Astrocyte (in vitro differentiated cells and primary cell): ENCODE data around the gene BLVRA. TPM values are rescaled to one million over a fixed set of nuclear protein-coding genes. Genes with fewer than 3 reads are reported as not detected.
A peak's percentile ranks its signal among the peaks of the same experiment; 100 is the strongest.

Source experiments
- DNase-seq: peaks from one replicate; pipeline ENCODE4 v3.0.0-alpha.2; 2010; ENCODE audit warnings: low read depth
- FAIRE-seq: peaks from 2 replicates; lab custom pipeline; 2011; peaks lifted over from hg19 to GRCh38; lab: Jason Lieb, UNC
- H2AFZ ChIP-seq: 2 replicates; pipeline ENCODE4 v1.6.0; 2012; ENCODE audit warnings: low read depth, low read length, inconsistent platforms
- H3K27ac ChIP-seq: 2 replicates; pipeline ENCODE4 v1.5.1; 2011; ENCODE audit warnings: low read depth, low read length, inconsistent platforms
- H3K27me3 ChIP-seq: 2 replicates; pipeline ENCODE4 v1.6.0; 2011; ENCODE audit warnings: low read length, inconsistent platforms; ENCODE audit not compliant: insufficient read depth
- H3K36me3 ChIP-seq: 2 replicates; pipeline ENCODE4 v1.5.1; 2011; ENCODE audit warnings: low read length, inconsistent platforms; ENCODE audit not compliant: insufficient read depth
- H3K4me1 ChIP-seq: 2 replicates; pipeline ENCODE4 v1.5.1; 2011; ENCODE audit warnings: low read length, inconsistent platforms; ENCODE audit not compliant: insufficient read depth
- H3K4me2 ChIP-seq: 2 replicates; pipeline ENCODE4 v1.6.0; 2012; ENCODE audit warnings: low read length, inconsistent platforms
- H3K4me3 ChIP-seq: 2 replicates; pipeline ENCODE4 v1.5.1; 2011; ENCODE audit warnings: low read depth, mild to moderate bottlenecking, low read length, inconsistent platforms; ENCODE audit not compliant: insufficient read depth
- H3K79me2 ChIP-seq: 2 replicates; pipeline ENCODE4 v1.6.0; 2012; ENCODE audit warnings: mild to moderate bottlenecking, low read length, inconsistent platforms; ENCODE audit not compliant: insufficient read depth
- H3K9ac ChIP-seq: 2 replicates; pipeline ENCODE4 v1.6.0; 2012; ENCODE audit warnings: mild to moderate bottlenecking, low read length, inconsistent platforms
- H3K9me3 ChIP-seq: 2 replicates; pipeline ENCODE4 v1.5.1; 2012; ENCODE audit warnings: low read depth, mild to moderate bottlenecking, low read length, inconsistent platforms; ENCODE audit not compliant: insufficient read depth
- H4K20me1 ChIP-seq: 2 replicates; pipeline ENCODE4 v1.6.0; 2012; ENCODE audit warnings: low read length, inconsistent platforms; ENCODE audit not compliant: insufficient read depth
- H3K27ac Mint-ChIP-seq: one replicate; pipeline ENCODE4 v1.8.0; 2021; ENCODE audit warnings: mild to moderate bottlenecking, mixed read lengths; ENCODE audit not compliant: unreplicated experiment
- H3K27me3 Mint-ChIP-seq: one replicate; pipeline ENCODE4 v1.8.0; 2021; ENCODE audit warnings: low read depth, mixed read lengths; ENCODE audit not compliant: unreplicated experiment
- H3K36me3 Mint-ChIP-seq: one replicate; pipeline ENCODE4 v1.8.0; 2021; ENCODE audit warnings: low read depth, mixed read lengths; ENCODE audit not compliant: unreplicated experiment
- H3K4me1 Mint-ChIP-seq: one replicate; pipeline ENCODE4 v1.8.0; 2021; ENCODE audit warnings: low read depth, mixed read lengths; ENCODE audit not compliant: unreplicated experiment
- H3K4me3 Mint-ChIP-seq: one replicate; pipeline ENCODE4 v1.8.0; 2021; ENCODE audit warnings: mild to moderate bottlenecking, moderate library complexity, mixed read lengths; ENCODE audit not compliant: unreplicated experiment
- H3K9me3 Mint-ChIP-seq: one replicate; pipeline ENCODE4 v1.8.0; 2021; ENCODE audit warnings: mild to moderate bottlenecking, mixed read lengths; ENCODE audit not compliant: unreplicated experiment
- EZH2 ChIP-seq: IDR thresholded peaks from 2 replicates; pipeline ENCODE4 v1.6.1; 2012; ENCODE audit warnings: mild to moderate bottlenecking, low read length, inconsistent platforms; ENCODE audit not compliant: insufficient read depth
- total RNA-seq: library from RNA; stranded (reverse); gene quantifications from 2 replicates; pipeline ENCODE4 v1.2.1, GENCODE V29; 2021
- TF ChIP-seq, protein P1 (sequence below): IDR thresholded peaks from 2 replicates; pipeline ENCODE4 v1.5.1; 2011; ENCODE audit warnings: low read depth, mild to moderate bottlenecking, inconsistent platforms, low read length, moderate library complexity; ENCODE audit not compliant: insufficient read depth

BLVRA gene
- total RNA-seq, 1 donor from 2014 or later: 48.9 TPM

DNA sequence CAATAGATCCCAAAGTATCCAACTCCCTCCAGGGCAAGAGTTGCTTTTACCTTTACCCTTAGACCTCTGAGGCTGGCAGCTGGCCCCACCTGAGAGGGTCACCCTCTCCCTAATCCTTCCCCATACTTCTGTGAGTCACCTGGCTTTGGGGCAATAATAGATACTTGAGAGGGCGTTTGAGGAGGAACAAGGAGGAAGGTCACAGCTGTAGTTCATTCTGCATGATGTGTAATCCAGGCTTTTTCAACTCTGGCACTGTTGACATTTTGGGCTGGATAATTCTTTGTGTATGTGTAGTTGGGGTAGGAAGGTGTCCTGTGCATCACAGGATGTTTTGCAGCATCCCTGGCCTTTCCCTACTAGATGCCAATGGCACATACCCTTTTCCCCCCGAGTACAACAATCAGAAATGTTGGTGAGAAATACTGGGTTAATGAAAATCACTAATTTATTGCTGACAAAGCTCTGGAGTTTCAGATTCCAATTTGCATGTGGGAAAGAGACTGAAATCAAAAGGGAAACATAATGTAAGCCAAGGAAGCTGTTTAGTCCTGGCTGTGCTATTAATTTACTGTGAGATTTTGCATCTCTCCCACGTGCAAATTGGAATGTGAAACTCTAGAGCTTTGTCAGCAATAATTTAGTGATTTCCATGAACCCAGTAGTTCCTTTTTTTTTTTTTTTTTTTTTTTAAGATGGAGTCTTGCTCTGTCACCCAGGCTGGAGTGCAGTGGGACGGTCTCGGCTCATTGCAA is 3.6 kb downstream of the BLVRA start:
- Histone ChIP-seq H3K27ac (no peak overlapping the region), H3K27me3 (no peaks in the 10 kb centered on the region), H4K20me1 (peaks cover 18% of the 10 kb centered on the region), H3K4me3 (no peak overlapping the region), H3K4me2 (no peak overlapping the region), H3K9me3 (no peaks in the 10 kb centered on the region), H3K4me1 (peaks cover 6% of the 10 kb centered on the region), H3K36me3 (no peaks in the 10 kb centered on the region), H3K9ac (no peak overlapping the region), H2AFZ (no peak overlapping the region), H3K79me2 (peaks cover 5% of the 10 kb centered on the region)
- Mint-ChIP-seq H3K9me3 (no peaks in the 10 kb centered on the region), H3K36me3 (peaks cover 5% of the 10 kb centered on the region), H3K27ac (no peak overlapping the region), H3K4me3 (no peak overlapping the region), H3K4me1 (peaks cover 32% of the 10 kb centered on the region), H3K27me3 (no peaks in the 10 kb centered on the region)
- no peak for FAIRE-seq
- TF ChIP-seq, protein P1, sequence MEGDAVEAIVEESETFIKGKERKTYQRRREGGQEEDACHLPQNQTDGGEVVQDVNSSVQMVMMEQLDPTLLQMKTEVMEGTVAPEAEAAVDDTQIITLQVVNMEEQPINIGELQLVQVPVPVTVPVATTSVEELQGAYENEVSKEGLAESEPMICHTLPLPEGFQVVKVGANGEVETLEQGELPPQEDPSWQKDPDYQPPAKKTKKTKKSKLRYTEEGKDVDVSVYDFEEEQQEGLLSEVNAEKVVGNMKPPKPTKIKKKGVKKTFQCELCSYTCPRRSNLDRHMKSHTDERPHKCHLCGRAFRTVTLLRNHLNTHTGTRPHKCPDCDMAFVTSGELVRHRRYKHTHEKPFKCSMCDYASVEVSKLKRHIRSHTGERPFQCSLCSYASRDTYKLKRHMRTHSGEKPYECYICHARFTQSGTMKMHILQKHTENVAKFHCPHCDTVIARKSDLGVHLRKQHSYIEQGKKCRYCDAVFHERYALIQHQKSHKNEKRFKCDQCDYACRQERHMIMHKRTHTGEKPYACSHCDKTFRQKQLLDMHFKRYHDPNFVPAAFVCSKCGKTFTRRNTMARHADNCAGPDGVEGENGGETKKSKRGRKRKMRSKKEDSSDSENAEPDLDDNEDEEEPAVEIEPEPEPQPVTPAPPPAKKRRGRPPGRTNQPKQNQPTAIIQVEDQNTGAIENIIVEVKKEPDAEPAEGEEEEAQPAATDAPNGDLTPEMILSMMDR: no peak
- no peak for TF ChIP-seq EZH2
- DNase-seq: no peak

DNA sequence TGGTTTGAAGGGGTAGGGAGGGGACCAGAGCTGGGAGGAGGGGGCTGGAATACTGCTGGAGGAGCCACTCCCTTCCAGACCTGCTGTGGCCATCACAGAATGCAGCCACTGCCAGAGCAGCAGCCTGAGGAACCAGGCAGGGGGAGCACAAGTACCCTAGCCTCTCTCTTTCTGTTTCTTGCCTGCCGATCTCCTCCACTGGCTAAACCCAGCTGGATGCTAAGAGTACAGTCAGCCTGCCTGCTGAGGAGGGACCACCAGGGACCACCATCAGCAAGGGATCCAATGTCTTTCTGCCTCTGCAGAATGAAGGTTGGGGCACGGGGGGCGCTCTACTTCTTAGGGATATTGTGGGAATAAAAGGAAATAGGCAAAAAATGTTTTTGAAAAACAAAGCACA is 4.7 kb downstream of the BLVRA start:
- peaks cover 21% of the 10 kb centered on the region for H4K20me1 ChIP-seq
- no peak overlapping the region for H3K4me2 ChIP-seq
- H3K4me1 ChIP-seq: peaks cover 6% of the 10 kb centered on the region
- Mint-ChIP-seq H3K36me3 (peaks cover 5% of the 10 kb centered on the region), H3K9me3 (no peaks in the 10 kb centered on the region), H3K4me1 (peaks cover 24% of the 10 kb centered on the region), H3K27ac (no peak overlapping the region), H3K4me3 (peak overlapping the region; percentile 34), H3K27me3 (no peaks in the 10 kb centered on the region)
- H3K9ac ChIP-seq: no peak overlapping the region
- no peak overlapping the region for H3K27ac ChIP-seq
- no peak for TF ChIP-seq EZH2
- TF ChIP-seq, protein P1: no peak
- H2AFZ ChIP-seq: no peak overlapping the region
- no peaks in the 10 kb centered on the region for H3K36me3 ChIP-seq
- no peak overlapping the region for H3K4me3 ChIP-seq
- H3K79me2 ChIP-seq: peaks cover 5% of the 10 kb centered on the region
- H3K27me3 ChIP-seq: no peaks in the 10 kb centered on the region
- no peaks in the 10 kb centered on the region for H3K9me3 ChIP-seq
- DNase-seq (no peak), FAIRE-seq (no peak)
